Fibroblast of upper back skin (primary cell): ENCODE measurements around the gene NXPH3.

Experiments used
- DNase-seq: peaks from one replicate; pipeline ENCODE4 v3.0.0-alpha.2; 2013

The NXPH3 gene

GRCh38 chr17:49576088-49576916, 631 bp downstream of the NXPH3 start:
- no peak for DNase-seq

- DNase-seq = no peak
Observed at GRCh38 chr17:49576917-49577649, 1.4 kb downstream of the NXPH3 start.

GRCh38 chr17:49577650-49577934, 1.9 kb downstream of the NXPH3 start:
- no peak for DNase-seq

DNA sequence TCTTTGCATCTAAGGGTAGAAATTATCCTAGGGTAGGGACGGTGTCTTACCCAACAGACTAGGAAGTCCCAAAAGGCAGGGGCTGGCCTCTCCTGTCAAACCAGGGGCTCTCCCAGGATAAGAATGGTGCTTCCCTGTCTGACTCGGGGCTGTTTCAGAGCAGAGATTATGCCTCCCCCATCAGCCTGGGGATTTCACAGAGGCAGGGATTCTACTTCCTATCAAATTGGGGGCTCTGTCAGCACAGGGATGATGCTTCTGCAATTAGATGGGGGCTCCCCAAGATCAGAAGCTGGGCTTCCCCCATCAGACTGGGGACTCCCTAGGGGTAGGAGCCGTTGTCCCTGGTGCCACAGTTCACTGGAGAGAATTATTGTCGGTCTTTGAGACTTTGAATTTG, 2.3 kb downstream of the NXPH3 start:
- no peak for DNase-seq

DNA sequence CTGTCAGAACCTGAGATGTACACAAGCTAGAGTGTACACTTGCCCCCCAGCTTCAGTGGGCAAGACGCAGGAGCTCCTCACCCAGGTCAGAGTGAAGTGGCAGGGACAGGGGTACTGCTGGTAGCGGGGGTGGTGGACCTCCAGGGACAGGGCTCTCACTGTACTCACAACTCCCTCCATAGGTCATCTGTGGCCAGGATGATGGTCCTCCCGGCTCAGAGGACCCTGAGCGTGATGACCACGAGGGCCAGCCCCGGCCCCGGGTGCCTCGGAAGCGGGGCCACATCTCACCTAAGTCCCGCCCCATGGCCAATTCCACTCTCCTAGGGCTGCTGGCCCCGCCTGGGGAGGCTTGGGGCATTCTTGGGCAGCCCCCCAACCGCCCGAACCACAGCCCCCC, 2.7 kb downstream of the NXPH3 start:
- DNase-seq = no peak

DNA sequence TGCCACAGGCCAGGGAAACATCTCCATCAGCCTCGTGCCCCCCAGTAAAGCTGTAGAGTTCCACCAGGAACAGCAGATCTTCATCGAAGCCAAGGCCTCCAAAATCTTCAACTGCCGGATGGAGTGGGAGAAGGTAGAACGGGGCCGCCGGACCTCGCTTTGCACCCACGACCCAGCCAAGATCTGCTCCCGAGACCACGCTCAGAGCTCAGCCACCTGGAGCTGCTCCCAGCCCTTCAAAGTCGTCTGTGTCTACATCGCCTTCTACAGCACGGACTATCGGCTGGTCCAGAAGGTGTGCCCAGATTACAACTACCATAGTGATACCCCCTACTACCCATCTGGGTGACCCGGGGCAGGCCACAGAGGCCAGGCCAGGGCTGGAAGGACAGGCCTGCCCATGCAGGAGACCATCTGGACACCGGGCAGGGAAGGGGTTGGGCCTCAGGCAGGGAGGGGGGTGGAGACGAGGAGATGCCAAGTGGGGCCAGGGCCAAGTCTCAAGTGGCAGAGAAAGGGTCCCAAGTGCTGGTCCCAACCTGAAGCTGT, 3.4 kb downstream of the NXPH3 start:
- no peak for DNase-seq

- DNase-seq = no peak
Observed at GRCh38 chr17:49579522-49579921, 3.9 kb downstream of the NXPH3 start.

GRCh38 chr17:49580055-49580721, 4.5 kb downstream of the NXPH3 start:
- DNase-seq = no peak

DNA sequence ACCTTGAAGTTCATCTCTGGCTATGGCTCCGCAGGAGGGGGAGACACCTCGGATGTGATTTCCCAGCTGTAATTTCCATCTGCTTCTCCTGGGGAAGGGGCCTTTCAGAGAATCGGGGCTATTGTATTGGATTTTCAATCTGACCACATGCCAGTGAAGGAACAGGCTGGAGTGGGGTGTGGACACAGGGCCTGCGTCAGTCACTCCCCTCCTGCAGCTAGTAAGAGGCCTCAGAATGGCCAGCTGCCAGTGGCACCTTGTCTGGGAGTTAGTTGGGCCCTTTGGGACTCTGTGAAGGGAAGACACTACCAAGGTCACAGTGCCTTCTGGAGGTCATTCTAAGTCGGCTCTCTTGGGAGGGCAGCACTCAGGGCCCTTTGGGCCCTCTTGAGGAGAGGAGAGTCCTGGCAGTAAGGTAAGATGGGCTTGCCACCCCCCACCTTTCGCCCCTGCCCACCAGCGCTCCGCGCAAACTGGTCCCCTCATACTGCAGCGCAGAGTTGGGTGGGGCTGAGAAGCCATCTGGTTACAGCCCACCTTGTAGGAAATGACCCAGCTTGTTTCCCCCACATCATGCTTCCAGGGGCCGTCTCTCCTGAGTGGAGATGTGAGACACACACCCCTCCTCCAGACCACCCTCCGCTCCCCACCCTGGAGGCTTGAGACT, 5.4 kb downstream of the NXPH3 start:
- DNase-seq = no peak

DNA sequence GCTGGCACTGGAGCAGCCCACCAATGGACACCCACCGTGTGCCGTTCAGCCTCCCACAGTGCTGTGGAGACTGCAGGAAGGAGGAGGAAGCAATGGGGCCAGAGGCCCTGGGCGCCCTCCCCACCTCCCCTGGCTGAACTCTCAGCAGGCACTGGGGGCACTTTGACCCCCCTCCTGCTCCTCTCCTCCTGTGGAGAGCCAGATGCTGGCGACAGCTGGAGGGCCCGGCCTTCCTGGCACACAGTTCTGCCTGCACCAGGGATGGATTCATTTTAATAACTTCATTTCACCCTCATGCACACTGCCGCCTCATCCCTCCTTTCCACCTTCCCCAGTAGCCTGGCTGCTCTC, 6.0 kb downstream of the NXPH3 start:
- no peak for DNase-seq

GRCh38 chr17:49582055-49582722, 6.5 kb downstream of the NXPH3 start:
- no peak for DNase-seq

DNA sequence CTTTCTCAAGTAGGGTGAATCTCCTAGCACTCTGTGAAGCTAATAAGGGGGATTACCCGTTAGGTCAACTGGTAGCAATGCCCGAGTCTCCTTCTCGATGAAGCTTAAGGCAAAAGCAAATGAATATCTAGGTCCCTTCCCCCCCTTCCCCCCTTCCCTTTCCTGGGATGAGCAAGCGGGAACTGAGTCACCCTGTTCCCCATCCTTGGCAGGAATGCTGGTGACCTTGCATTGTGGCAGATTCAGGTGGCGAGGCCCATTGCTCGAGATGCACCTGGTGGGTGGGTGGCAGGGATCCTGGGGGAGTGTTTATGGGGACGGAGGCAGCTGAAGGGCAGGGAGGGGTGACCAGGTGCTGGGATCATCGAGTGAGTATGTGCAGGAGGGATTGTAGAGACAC, 7.1 kb downstream of the NXPH3 start:
- no peak for DNase-seq

- DNase-seq = no peak
Observed at GRCh38 chr17:49583226-49583625, 7.6 kb downstream of the NXPH3 start.

DNA sequence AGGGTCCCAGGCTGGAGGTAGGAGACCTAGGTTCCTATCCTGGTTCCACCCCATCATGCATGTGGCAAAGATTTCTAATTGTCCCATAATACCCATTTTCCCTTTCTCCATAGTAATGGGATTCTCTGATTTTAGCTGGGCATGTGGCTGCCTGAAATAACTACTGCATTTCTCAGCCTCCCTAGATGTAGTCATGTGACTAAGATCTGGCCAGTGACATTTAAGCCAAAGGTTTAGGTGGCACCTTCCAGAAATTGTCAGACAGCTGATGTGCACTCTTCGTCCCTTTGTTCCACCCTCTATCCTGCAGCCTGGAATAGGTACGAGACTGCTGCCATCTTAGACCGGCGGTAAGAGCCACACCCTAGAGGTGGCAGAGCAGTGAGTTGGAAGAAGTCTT, 8.2 kb downstream of the NXPH3 start:
- DNase-seq = no peak

DNA sequence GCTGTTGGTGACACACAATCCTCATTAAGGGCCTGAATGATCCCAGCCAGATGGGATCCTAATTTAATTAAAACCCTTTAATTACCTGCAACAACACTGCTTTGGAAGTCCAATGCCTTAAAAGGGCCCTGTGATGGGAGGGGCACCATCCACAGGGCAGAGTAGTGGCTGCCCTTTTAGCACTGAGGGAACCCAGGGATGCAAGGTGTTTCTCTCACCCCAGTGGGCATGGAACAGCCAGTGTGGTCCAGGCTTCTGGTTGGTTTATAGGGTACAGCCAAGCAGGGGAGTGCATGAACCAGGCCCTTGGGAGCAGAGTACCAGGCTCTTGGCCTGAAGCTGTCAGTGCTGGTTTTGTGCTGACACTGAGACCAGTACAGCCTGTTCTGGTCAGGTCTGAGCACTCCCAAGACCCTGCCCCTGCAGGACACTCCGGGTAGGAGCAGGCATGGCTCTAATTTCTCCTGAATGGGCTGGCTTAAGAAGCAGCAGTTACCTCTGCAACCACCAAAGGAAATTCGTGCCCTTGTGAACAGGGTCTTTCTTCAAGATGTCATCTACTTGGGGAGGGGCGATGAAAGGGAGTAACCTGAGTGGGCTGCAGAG, 9.9 kb downstream of the NXPH3 start:
- DNase-seq = no peak

DNA sequence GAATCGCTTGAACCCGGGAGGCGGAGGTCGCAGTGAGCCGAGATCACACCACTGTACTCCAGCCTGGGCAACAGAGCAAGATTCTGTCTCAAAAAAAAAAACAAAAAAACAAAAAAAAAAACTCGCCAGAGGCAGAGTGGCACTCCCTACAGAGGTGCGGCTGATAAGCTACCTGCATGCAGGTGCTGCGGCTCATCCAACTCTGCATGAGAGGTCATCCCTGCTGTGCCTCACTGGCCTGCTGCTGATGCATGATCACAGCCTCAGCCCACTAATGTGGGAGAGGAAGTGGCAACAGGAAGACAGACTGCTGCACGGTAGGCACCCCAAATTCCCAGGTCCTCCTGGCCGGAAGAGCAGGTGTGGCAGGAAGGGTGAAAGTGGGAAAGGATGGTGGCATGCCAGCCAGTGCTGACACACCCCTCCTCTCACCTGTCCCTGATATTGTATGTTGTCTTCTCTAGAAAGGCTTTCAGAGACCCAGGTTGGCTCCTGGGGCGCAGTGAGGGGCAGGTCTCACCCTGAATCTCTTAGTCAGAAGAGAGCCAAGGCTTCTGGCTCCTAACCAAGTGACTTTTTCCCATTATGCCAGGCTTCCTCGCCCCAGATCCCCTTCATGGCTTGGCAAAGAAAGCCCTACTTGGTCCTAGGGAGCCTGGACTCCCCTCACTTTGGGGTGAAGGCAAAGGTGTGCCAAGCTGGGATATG, 11.8 kb downstream of the NXPH3 start:
- DNase-seq = no peak

GRCh38 chr17:49588312-49588711, 12.6 kb downstream of the NXPH3 start:
- no peak for DNase-seq

DNA sequence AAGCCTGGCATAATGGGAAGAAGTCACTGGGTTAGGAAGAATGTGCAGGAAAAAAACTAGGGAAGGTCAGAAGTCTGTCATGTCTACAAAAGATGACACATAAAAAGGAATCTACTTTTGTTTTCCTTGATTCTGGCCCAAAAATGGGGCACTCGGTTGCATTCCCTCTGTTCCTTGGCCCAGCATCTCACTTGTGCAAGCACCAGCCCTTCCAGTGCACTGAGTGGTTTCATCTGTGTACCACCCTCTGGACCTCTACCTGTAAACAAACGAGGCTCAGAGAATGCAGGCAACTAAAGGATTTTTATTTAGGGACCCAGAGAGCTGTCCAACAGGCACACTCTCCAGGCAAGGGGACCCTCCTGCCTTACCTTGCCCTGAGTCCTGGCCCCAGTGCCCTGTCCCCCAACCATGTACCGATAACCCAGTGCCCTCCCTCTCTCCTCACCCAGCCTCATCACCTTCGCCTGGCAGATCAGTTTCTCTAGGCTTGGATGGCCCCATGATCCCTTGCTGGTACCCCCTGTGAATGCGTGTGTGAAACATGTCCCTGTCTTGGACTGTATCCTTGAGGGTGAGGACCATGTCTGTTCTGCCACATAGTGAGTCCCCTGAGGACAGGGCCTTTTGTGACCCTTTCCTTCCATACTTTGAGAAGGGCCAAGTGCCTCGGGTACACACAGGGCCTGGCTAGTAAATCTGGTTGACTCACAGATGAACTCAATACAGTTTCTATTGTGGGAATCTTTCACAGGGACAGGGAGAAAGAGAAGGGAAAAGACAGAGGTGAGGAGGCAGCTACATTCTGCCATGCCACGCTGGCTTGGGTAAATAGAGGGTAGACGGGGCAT, 13.3 kb downstream of the NXPH3 start:
- DNase-seq = peak; percentile 34

- DNase-seq = no peak
Observed at GRCh38 chr17:49589577-49589927, 13.9 kb downstream of the NXPH3 start.

DNA sequence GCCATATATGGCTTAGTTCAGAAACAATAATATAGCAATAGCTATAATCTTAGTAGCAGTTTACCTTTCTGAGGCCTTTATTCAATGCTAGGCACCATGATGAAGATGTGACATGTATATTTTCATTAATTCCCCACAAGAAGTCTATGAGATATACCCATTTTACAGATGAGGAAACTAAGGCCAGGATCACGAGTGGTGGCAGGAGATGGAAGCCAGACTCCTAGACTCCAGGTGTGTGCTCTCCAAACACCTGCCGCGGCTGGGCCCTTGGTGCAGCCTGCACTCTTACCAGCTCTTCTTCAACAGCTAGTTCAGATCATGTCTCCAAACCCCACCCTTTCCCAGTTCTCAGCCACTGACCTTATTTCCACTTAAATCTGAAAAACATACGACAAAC, 15.2 kb downstream of the NXPH3 start:
- no peak for DNase-seq

- DNase-seq = no peak
Observed at GRCh38 chr17:49592263-49592662, 16.6 kb downstream of the NXPH3 start.
